K562 (cell line): ENCODE measurements around the gene TMEM217. TPM values are rescaled to one million over a fixed set of nuclear protein-coding genes. Genes with fewer than 3 reads are reported as not detected.
A peak's percentile ranks its signal among the peaks of the same experiment; 100 is the strongest.

ENCODE experiments used
- ATAC-seq: fragments of 200-7000 bp; cut with Tn5 transposase; 3 replicates; pipeline ENCODE4 v1.9.1; 2020; ENCODE audit warnings: moderate library complexity
- BruUV-seq: library from RNA; stranded (reverse); fragments of 400-500 nt; replicated peaks from 2 replicates; lab custom pipeline; 2021; lab: Mats Ljungman, UMichigan
- CTCF ChIA-PET: fragments of 300-600 bp; formaldehyde crosslinking; extraction: SDS; loops from one replicate; lab custom pipeline; 2021; ENCODE audit warnings: low intra/inter-chr PET ratio; lab: Yijun Ruan, JAX
- POLR2A ChIA-PET: fragments of 300-600, 350-650 bp; sonication (Branson Sonifier 250); formaldehyde crosslinking; extraction: SDS; loops from one replicate; lab custom pipeline; 2021; ENCODE audit warnings: antibody characterized with exemption, inconsistent platforms; lab: Yijun Ruan, JAX
- DNase-seq, 4 experiments: peaks; one replicate each; pipeline versions ENCODE4 v3.0.0 to v3.0.0-alpha.2; 2011 to 2018; ENCODE audit warnings: low spot score in 3 of 4, mixed read lengths in 3 of 4; ENCODE audit errors: extremely low read depth in 1 of 4
- FAIRE-seq: peaks from 2 replicates; lab custom pipeline; 2011; peaks lifted over from hg19 to GRCh38; lab: Jason Lieb, UNC
- H2AFZ ChIP-seq: 2 replicates; pipeline ENCODE4 v1.6.0; 2011; ENCODE audit warnings: low read depth, low read length, control low read depth, inconsistent platforms
- H3K27ac ChIP-seq: fragments of 200-600 bp; 3 replicates; pipeline ENCODE4 v1.8.0; 2011; ENCODE audit warnings: low read depth, mild to moderate bottlenecking, control low read depth, inconsistent platforms, low read length, moderate library complexity, mixed read lengths; ENCODE audit errors: extremely low read depth
- H3K27me3 ChIP-seq, 2 experiments: fragments of 300-600 bp in 1 of 2; 2 replicates in 1 of 2; 3 replicates in 1 of 2; pipeline versions ENCODE4 v1.6.0 to v1.8.0; 2011; ENCODE audit warnings: inconsistent platforms in 2 of 2, low read length in 2 of 2, mild to moderate bottlenecking in 1 of 2, mixed read lengths in 1 of 2, moderate library complexity in 1 of 2; ENCODE audit not compliant: control insufficient read depth in 2 of 2, insufficient read depth in 2 of 2
- H3K36me3 ChIP-seq: fragments of 300-600 bp; 3 replicates; pipeline ENCODE4 v1.8.0; 2011; ENCODE audit warnings: mild to moderate bottlenecking, low read length, inconsistent platforms; ENCODE audit not compliant: control insufficient read depth, insufficient read depth
- H3K4me1 ChIP-seq, 2 experiments: fragments of 200-600 bp in 1 of 2; replicated peaks in 1 of 2; 2 replicates in 1 of 2; 3 replicates in 1 of 2; pipeline versions ENCODE4 v1.5.1 to v1.8.0; 2011; ENCODE audit warnings: inconsistent platforms in 2 of 2, low read length in 2 of 2, mild to moderate bottlenecking in 1 of 2, mixed read lengths in 1 of 2, moderate library complexity in 1 of 2; ENCODE audit not compliant: control insufficient read depth in 2 of 2, insufficient read depth in 2 of 2
- H3K4me2 ChIP-seq: 2 replicates; pipeline ENCODE4 v1.6.1; 2011; ENCODE audit warnings: low read length, control low read depth, inconsistent platforms, mixed read lengths; ENCODE audit not compliant: insufficient read depth
- H3K4me3 ChIP-seq: fragments of 200-600 bp; sonication (generic), shearing (Covaris generic); 2 replicates; pipeline ENCODE4 v1.5.1; 2016; ENCODE audit warnings: control low read depth, inconsistent platforms
- H3K79me2 ChIP-seq: fragments of 200-600 bp; 3 replicates; pipeline ENCODE4 v1.8.0; 2011; ENCODE audit warnings: low read length, inconsistent platforms; ENCODE audit not compliant: control insufficient read depth, insufficient read depth
- H3K9ac ChIP-seq, 2 experiments: 2 replicates each; pipeline versions ENCODE4 v1.6.0 to v1.6.1; 2011; ENCODE audit warnings: low read depth in 2 of 2, low read length in 2 of 2, control low read depth in 1 of 2, inconsistent platforms in 1 of 2, mild to moderate bottlenecking in 1 of 2, mixed read lengths in 1 of 2; ENCODE audit not compliant: insufficient read depth in 1 of 2
- H3K9me1 ChIP-seq: one replicate; pipeline ENCODE4 v1.6.0; 2011; ENCODE audit warnings: inconsistent platforms, mild to moderate bottlenecking, low read length, moderate library complexity; ENCODE audit not compliant: control insufficient read depth, insufficient read depth
- H3K9me3 ChIP-seq: replicated peaks from 2 replicates; pipeline ENCODE4 v1.5.1; 2011; ENCODE audit warnings: low read depth, low read length, inconsistent platforms; ENCODE audit not compliant: control insufficient read depth, insufficient read depth
- H4K20me1 ChIP-seq: replicated peaks from 2 replicates; pipeline ENCODE4 v1.6.1; 2011; ENCODE audit warnings: low read length, inconsistent platforms, mixed read lengths; ENCODE audit not compliant: control insufficient read depth, insufficient read depth
- ARHGAP35 ChIP-seq: fragments of 450-650 bp; IDR thresholded peaks from 2 replicates; pipeline ENCODE4 v1.6.1; 2018; ENCODE audit not compliant: partially characterized antibody
- ARNT ChIP-seq, 2 experiments: fragments of 450-650 bp; IDR thresholded peaks; 2 replicates each; pipeline ENCODE4 v1.6.1; 2016; ENCODE audit warnings: mild to moderate bottlenecking in 1 of 2
- CTBP1 ChIP-seq: fragments of 450-650 bp; IDR thresholded peaks from 2 replicates; pipeline ENCODE4 v1.6.1; 2016; ENCODE audit warnings: borderline replicate concordance
- EP300 ChIP-seq: IDR thresholded peaks from 2 replicates; pipeline ENCODE4 v1.6.1; 2012; ENCODE audit warnings: low read length, improper control_type of control experiment
- KLF6 ChIP-seq: fragments of 250-450 bp; sonication (Bioruptor Pico); IDR thresholded peaks from 2 replicates; pipeline ENCODE4 v1.4.0; 2020; ENCODE audit warnings: mild to moderate bottlenecking, moderate library complexity, borderline replicate concordance
- MECOM ChIP-seq: fragments of 250-450 bp; sonication (Bioruptor Pico); IDR thresholded peaks from 2 replicates; pipeline ENCODE4 v1.8.0; 2022; ENCODE audit warnings: inconsistent platforms
- NR2C1 ChIP-seq, 2 experiments: fragments of 450-650 bp; IDR thresholded peaks; 2 replicates each; pipeline ENCODE4 v1.6.1; 2017; ENCODE audit warnings: mild to moderate bottlenecking in 2 of 2, antibody characterized with exemption in 1 of 2, inconsistent platforms in 1 of 2, missing compliant biosample characterization in 1 of 2, missing genetic modification characterization in 1 of 2
- RAD51 ChIP-seq: fragments of 450-650 bp; IDR thresholded peaks from 2 replicates; pipeline ENCODE4 v1.7.1; 2016; ENCODE audit warnings: low read depth, mild to moderate bottlenecking, borderline replicate concordance
- RBBP5 ChIP-seq: fragments of 200-600 bp; sonication (generic); IDR thresholded peaks from 2 replicates; pipeline ENCODE4 v1.6.1; 2012; ENCODE audit warnings: borderline replicate concordance, mild to moderate bottlenecking, low read length, control low read depth, inconsistent platforms; ENCODE audit not compliant: insufficient read depth, poor library complexity, severe bottlenecking
- SPI1 ChIP-seq: IDR thresholded peaks from 2 replicates; pipeline ENCODE4 v1.6.1; 2011; ENCODE audit warnings: low read depth, low read length, control low read depth, borderline replicate concordance
- STAT5A ChIP-seq: IDR thresholded peaks from 2 replicates; pipeline ENCODE4 v1.6.1; 2012; ENCODE audit warnings: low read length, inconsistent platforms, borderline replicate concordance
- TCF3 ChIP-seq: sonication (generic); formaldehyde crosslinking; IDR thresholded peaks from 2 replicates; pipeline ENCODE4 v1.4.0; 2020; ENCODE audit warnings: mild to moderate bottlenecking, missing genetic modification reagents
- USF2 ChIP-seq: sonication (generic); formaldehyde crosslinking; IDR thresholded peaks from 2 replicates; pipeline ENCODE4 v1.5.0; 2020; ENCODE audit warnings: missing genetic modification reagents
- ZNF12 ChIP-seq: sonication (generic); formaldehyde crosslinking; IDR thresholded peaks from 2 replicates; pipeline ENCODE4 v1.4.0; 2020; ENCODE audit warnings: mild to moderate bottlenecking, missing genetic modification reagents
- ZNF134 ChIP-seq: fragments of 250-450 bp; sonication (Bioruptor Pico); conservative IDR thresholded peaks from 2 replicates; pipeline ENCODE4 v1.4.0; 2020
- WGBS: fragments of 100-300 bp; shearing (Covaris generic); methylation state at CpG from one replicate; pipeline ENCODE4 v1.1.6; 2016; ENCODE audit warnings: low coverage, mixed read lengths; ENCODE audit not compliant: insufficient coverage; ENCODE audit errors: missing lambda C conversion rate; 5-methylcytosine and 5-hydroxymethylcytosine counted together
- in situ Hi-C: fragments of 300-500 bp; cut with MboI; formaldehyde crosslinking; loops from 4 replicates; pipeline ENCODE4 v1.15.0; 2018; ENCODE audit warnings: inconsistent platforms, mixed read lengths
- intact Hi-C: fragments of 100-400 bp; cut with micrococcal nuclease; formaldehyde crosslinking; loops from 2 replicates; pipeline ENCODE4 v1.14.2; 2022
- polyA plus RNA-seq, 8 experiments: library from polyadenylated mRNA; depleted of rRNA in 4 of 8; stranded (reverse) in 5 of 8; unstranded in 3 of 8; fragments of >200 nt; fragmentation: Nextera tagmentation in 2 of 8; fragmentation: Illumina TruSeq in 1 of 8; extraction: Ambion mirVana in 2 of 8; extraction: Trizol in 1 of 8; gene quantifications; 2 replicates each; pipeline versions ENCODE4 v1.2.1 to v1.2.3, GENCODE V29; 2011 to 2014; ENCODE audit warnings: inconsistent platforms in 1 of 8, missing spikeins in 1 of 8
- total RNA-seq, 7 experiments: library from RNA; depleted of rRNA in 6 of 7; stranded (reverse); fragments of >200 nt in 6 of 7; fragmentation: Illumina TruSeq in 2 of 7; extraction: Trizol in 2 of 7; gene quantifications; 2 replicates each; pipeline versions ENCODE4 v1.2.1 to v1.2.3, GENCODE V29; 2011 to 2021; ENCODE audit warnings: low replicate concordance in 1 of 7
- TF ChIP-seq, protein P1 (sequence below): fragments of 450-650 bp; IDR thresholded peaks from 2 replicates; pipeline ENCODE4 v1.6.1; 2016
- TF ChIP-seq, protein P2 (sequence below), 2 experiments: IDR thresholded peaks in 1 of 2; conservative IDR thresholded peaks in 1 of 2; 2 replicates each; pipeline ENCODE4 v1.6.1; 2016; ENCODE audit warnings: low read depth in 2 of 2, mild to moderate bottlenecking in 1 of 2, missing compliant biosample characterization in 1 of 2, missing genetic modification characterization in 1 of 2, moderate library complexity in 1 of 2

TMEM217 gene
- total and polyA plus RNA-seq, 9 of the 15 experiments (the other 6 are each of a cell fraction or from before 2014, with no cell fraction given): 1.3 to 8.0 (median 1.9) TPM

- Histone ChIP-seq H2AFZ (peak overlapping the region; percentile 72), H3K4me2 (no peak overlapping the region)
- TF ChIP-seq ZNF12 (CRISPR knock-in tag) (peak; percentile 95), KLF6 (CRISPR knock-in tag) (no peak), EP300 (no peak), ZNF134 (CRISPR knock-in tag) (no peak), CTBP1 (no peak), NR2C1 (IDR thresholded peaks at IDR 0.05) (no peak), NR2C1 (tag; IDR thresholded peaks at IDR 0.05) (0 out of 2 replicates have a peak, but pooled peaks have one; percentile 36), STAT5A (no peak), USF2 (peak; percentile 35; the same call in 1 of the 2 replicates), TCF3 (CRISPR knock-in tag) (0 out of 2 replicates have a peak, but pooled peaks have one; percentile 39), SPI1 (0 out of 2 replicates have a peak, but pooled peaks have one; percentile 4), ARHGAP35 (no peak), RAD51 (peak; percentile 49; the same call in 1 of the 2 replicates), ARNT (IDR thresholded peaks at IDR 0.05) (no peak), MECOM (CRISPR knock-in tag) (0 out of 2 replicates have a peak, but pooled peaks have one; percentile 17), RBBP5 (no peak)
- TF ChIP-seq, protein P1, sequence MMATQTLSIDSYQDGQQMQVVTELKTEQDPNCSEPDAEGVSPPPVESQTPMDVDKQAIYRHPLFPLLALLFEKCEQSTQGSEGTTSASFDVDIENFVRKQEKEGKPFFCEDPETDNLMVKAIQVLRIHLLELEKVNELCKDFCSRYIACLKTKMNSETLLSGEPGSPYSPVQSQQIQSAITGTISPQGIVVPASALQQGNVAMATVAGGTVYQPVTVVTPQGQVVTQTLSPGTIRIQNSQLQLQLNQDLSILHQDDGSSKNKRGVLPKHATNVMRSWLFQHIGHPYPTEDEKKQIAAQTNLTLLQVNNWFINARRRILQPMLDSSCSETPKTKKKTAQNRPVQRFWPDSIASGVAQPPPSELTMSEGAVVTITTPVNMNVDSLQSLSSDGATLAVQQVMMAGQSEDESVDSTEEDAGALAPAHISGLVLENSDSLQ: 0 out of 2 replicates have a peak, but pooled peaks have one; percentile 5
- TF ChIP-seq, protein P2, sequence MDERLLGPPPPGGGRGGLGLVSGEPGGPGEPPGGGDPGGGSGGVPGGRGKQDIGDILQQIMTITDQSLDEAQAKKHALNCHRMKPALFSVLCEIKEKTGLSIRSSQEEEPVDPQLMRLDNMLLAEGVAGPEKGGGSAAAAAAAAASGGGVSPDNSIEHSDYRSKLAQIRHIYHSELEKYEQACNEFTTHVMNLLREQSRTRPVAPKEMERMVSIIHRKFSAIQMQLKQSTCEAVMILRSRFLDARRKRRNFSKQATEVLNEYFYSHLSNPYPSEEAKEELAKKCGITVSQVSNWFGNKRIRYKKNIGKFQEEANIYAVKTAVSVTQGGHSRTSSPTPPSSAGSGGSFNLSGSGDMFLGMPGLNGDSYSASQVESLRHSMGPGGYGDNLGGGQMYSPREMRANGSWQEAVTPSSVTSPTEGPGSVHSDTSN (CRISPR knock-in tag; IDR thresholded peaks at IDR 0.05; ENCODE audit: low read depth): no peak
- TF ChIP-seq, protein P2 (tag; conservative IDR thresholded peaks at IDR 0.05; ENCODE audit: low read depth): peak; percentile 37
These were observed 32.4 kb downstream of the TMEM217 start for GRCh38 chr6:37225350-37226169.

More at GRCh38 chr6:37225350-37226169, 32.4 kb downstream of the TMEM217 start:
- no peaks in the 10 kb centered on the region for H4K20me1 ChIP-seq
- FAIRE-seq: peak; percentile 67
- H3K9ac ChIP-seq: no peak overlapping the region
- no peak overlapping the region for H3K27ac ChIP-seq
- CTCF ChIA-PET: no interaction called here
- in situ Hi-C loops (no loop called here), intact Hi-C loops (no loop called here)
- no peak for ATAC-seq
- peaks cover 16 to 22% of the 10 kb centered on the region in 2 experiments; a peak in 4 of 5 replicates for H3K4me1 ChIP-seq
- H3K9me3 ChIP-seq: no peaks in the 10 kb centered on the region
- H3K4me3 ChIP-seq: no peak overlapping the region
- H3K9me1 ChIP-seq: no peaks in the 10 kb centered on the region
- BruUV-seq: no TSS peak
- H3K79me2 ChIP-seq: no peaks in the 10 kb centered on the region
- no peaks in the 10 kb centered on the region for H3K27me3 ChIP-seq
- peak in 1 of 4 experiments; percentile 30 for DNase-seq
- WGBS: 19% methylated on average over 5 of the region's 5 CpGs
- POLR2A ChIA-PET: interaction anchor here (0.7 to 1.3 kb wide), 5 partner anchors 9 to 33 kb away, joined by 3 to 5 read pairs (median 3); no protein-coding TSS in a partner anchor
- no peaks in the 10 kb centered on the region for H3K36me3 ChIP-seq
